SK-N-SH treated with all-trans-retinoic acid at 6 μM for 48 hours (cell line): Measurements from ENCODE around the gene PPFIA3.

Experiments
- ATAC-seq: fragments of 200-7000 bp; cut with Tn5 transposase; 3 replicates; pipeline ENCODE4 v1.9.1; 2020; ENCODE audit warnings: mild to moderate bottlenecking, moderate library complexity
- ARNTL ChIP-seq: fragments of 450-650 bp; formaldehyde crosslinking; IDR thresholded peaks from 2 replicates; pipeline ENCODE4 v1.5.0; 2020; ENCODE audit warnings: low read depth, mild to moderate bottlenecking, moderate library complexity, borderline replicate concordance
- BACH2 ChIP-seq: fragments of 250-450 bp; sonication (Bioruptor Pico); IDR thresholded peaks from 2 replicates; pipeline ENCODE4 v1.9.0; 2021; ENCODE audit warnings: mild to moderate bottlenecking, borderline replicate concordance
- CSDC2 ChIP-seq: fragments of 250-450 bp; sonication (Bioruptor Pico); IDR thresholded peaks from 2 replicates; pipeline ENCODE4 v1.5.0; 2020; ENCODE audit warnings: mild to moderate bottlenecking, moderate library complexity
- GLIS3 ChIP-seq: fragments of 250-450 bp; sonication (Bioruptor Pico); IDR thresholded peaks from 2 replicates; pipeline ENCODE4 v1.5.0; 2020; ENCODE audit warnings: mild to moderate bottlenecking, moderate library complexity
- ISL1 ChIP-seq: fragments of 250-450 bp; sonication (Bioruptor Pico); IDR thresholded peaks from 2 replicates; pipeline ENCODE4 v2.1.2; 2022; ENCODE audit warnings: mild to moderate bottlenecking, moderate library complexity
- OSR1 ChIP-seq: fragments of 250-450 bp; sonication (Bioruptor Pico); IDR thresholded peaks from 2 replicates; pipeline ENCODE4 v1.8.0; 2022; ENCODE audit warnings: moderate library complexity, mild to moderate bottlenecking, inconsistent platforms
- POU6F1 ChIP-seq: fragments of 250-450 bp; sonication (Bioruptor Pico); IDR thresholded peaks from 2 replicates; pipeline ENCODE4 v1.8.0; 2021; ENCODE audit warnings: low read depth, mild to moderate bottlenecking, moderate library complexity, borderline replicate concordance
- PPARA ChIP-seq: fragments of 250-450 bp; sonication (Bioruptor Pico); IDR thresholded peaks from 2 replicates; pipeline ENCODE4 v1.5.0; 2020; ENCODE audit warnings: mild to moderate bottlenecking, borderline replicate concordance
- RARB ChIP-seq: fragments of 250-450 bp; sonication (Bioruptor Pico); IDR thresholded peaks from 2 replicates; pipeline ENCODE4 v1.8.0; 2021; ENCODE audit warnings: mild to moderate bottlenecking, moderate library complexity
- SNAI2 ChIP-seq: fragments of 250-450 bp; sonication (Bioruptor Pico); IDR thresholded peaks from 2 replicates; pipeline ENCODE4 v1.5.0; 2020; ENCODE audit warnings: mild to moderate bottlenecking, moderate library complexity
- TCF4 ChIP-seq: fragments of 250-450 bp; sonication (Bioruptor Pico); IDR thresholded peaks from 2 replicates; pipeline ENCODE4 v1.8.0; 2021; ENCODE audit warnings: mild to moderate bottlenecking, moderate library complexity, borderline replicate concordance
- TOX ChIP-seq: fragments of 250-450 bp; sonication (Bioruptor Pico); IDR thresholded peaks from 2 replicates; pipeline ENCODE4 v1.8.0; 2021; ENCODE audit warnings: mild to moderate bottlenecking, moderate library complexity, borderline replicate concordance
- TSHZ2 ChIP-seq: fragments of 250-450 bp; sonication (Bioruptor Pico); IDR thresholded peaks from 2 replicates; pipeline ENCODE4 v1.5.0; 2020; ENCODE audit warnings: mild to moderate bottlenecking, moderate library complexity
- ZC3H10 ChIP-seq: fragments of 250-450 bp; sonication (Bioruptor Pico); IDR thresholded peaks from 2 replicates; pipeline ENCODE4 v1.5.1; 2021; ENCODE audit warnings: mild to moderate bottlenecking, moderate library complexity
- ZFP3 ChIP-seq: fragments of 250-450 bp; sonication (Bioruptor Pico); IDR thresholded peaks from 2 replicates; pipeline ENCODE4 v1.5.0; 2020; ENCODE audit warnings: mild to moderate bottlenecking, moderate library complexity
- ZFP30 ChIP-seq: fragments of 450-650 bp; formaldehyde crosslinking; IDR thresholded peaks from 2 replicates; pipeline ENCODE4 v1.5.0; 2022; ENCODE audit warnings: mild to moderate bottlenecking, moderate library complexity
- ZNF565 ChIP-seq: fragments of 450-650 bp; formaldehyde crosslinking; conservative IDR thresholded peaks from 2 replicates; pipeline ENCODE4 v1.5.0; 2020; ENCODE audit warnings: low read depth, mild to moderate bottlenecking, moderate library complexity
- ZNF70 ChIP-seq: fragments of 450-650 bp; formaldehyde crosslinking; IDR thresholded peaks from 2 replicates; pipeline ENCODE4 v1.5.0; 2020; ENCODE audit warnings: mild to moderate bottlenecking, moderate library complexity
- ZNF8 ChIP-seq: fragments of 450-650 bp; formaldehyde crosslinking; IDR thresholded peaks from 2 replicates; pipeline ENCODE4 v1.5.0; 2020; ENCODE audit warnings: mild to moderate bottlenecking, moderate library complexity
- TF ChIP-seq, protein P1 (sequence below): fragments of 250-450 bp; sonication (Bioruptor Pico); IDR thresholded peaks from 2 replicates; pipeline ENCODE4 v1.8.0; 2020; ENCODE audit warnings: mild to moderate bottlenecking, moderate library complexity, borderline replicate concordance
- TF ChIP-seq, protein P2 (sequence below): fragments of 250-450 bp; sonication (Bioruptor Pico); IDR thresholded peaks from 2 replicates; pipeline ENCODE4 v1.5.1; 2020; ENCODE audit warnings: low read depth, mild to moderate bottlenecking, moderate library complexity
- TF ChIP-seq, protein P3 (sequence below): fragments of 250-450 bp; sonication (Bioruptor Pico); IDR thresholded peaks from 2 replicates; pipeline ENCODE4 v1.5.1; 2021; ENCODE audit warnings: mild to moderate bottlenecking, moderate library complexity

The PPFIA3 gene

GRCh38 chr19:49153167-49153809 lies 33.9 kb downstream of the PPFIA3 start:
- ATAC-seq, result no peak
- no peak for TF ChIP-seq ZNF8 (CRISPR knock-in tag)
- TF ChIP-seq ZNF70 (CRISPR knock-in tag), result no peak
- no peak for TF ChIP-seq ISL1
- TF ChIP-seq ZFP3 (CRISPR knock-in tag), result no peak
- TF ChIP-seq BACH2 (CRISPR knock-in tag), result no peak
- no peak for TF ChIP-seq POU6F1 (CRISPR knock-in tag)
- TF ChIP-seq GLIS3, result no peak
- TF ChIP-seq SNAI2 (CRISPR knock-in tag), result no peak
- TF ChIP-seq ZFP30 (CRISPR knock-in tag), result no peak
- TF ChIP-seq OSR1 (CRISPR knock-in tag), result no peak
- no peak for TF ChIP-seq ARNTL
- TF ChIP-seq, protein P1, sequence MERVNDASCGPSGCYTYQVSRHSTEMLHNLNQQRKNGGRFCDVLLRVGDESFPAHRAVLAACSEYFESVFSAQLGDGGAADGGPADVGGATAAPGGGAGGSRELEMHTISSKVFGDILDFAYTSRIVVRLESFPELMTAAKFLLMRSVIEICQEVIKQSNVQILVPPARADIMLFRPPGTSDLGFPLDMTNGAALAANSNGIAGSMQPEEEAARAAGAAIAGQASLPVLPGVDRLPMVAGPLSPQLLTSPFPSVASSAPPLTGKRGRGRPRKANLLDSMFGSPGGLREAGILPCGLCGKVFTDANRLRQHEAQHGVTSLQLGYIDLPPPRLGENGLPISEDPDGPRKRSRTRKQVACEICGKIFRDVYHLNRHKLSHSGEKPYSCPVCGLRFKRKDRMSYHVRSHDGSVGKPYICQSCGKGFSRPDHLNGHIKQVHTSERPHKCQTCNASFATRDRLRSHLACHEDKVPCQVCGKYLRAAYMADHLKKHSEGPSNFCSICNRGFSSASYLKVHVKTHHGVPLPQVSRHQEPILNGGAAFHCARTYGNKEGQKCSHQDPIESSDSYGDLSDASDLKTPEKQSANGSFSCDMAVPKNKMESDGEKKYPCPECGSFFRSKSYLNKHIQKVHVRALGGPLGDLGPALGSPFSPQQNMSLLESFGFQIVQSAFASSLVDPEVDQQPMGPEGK, result no peak
- TF ChIP-seq, protein P2, sequence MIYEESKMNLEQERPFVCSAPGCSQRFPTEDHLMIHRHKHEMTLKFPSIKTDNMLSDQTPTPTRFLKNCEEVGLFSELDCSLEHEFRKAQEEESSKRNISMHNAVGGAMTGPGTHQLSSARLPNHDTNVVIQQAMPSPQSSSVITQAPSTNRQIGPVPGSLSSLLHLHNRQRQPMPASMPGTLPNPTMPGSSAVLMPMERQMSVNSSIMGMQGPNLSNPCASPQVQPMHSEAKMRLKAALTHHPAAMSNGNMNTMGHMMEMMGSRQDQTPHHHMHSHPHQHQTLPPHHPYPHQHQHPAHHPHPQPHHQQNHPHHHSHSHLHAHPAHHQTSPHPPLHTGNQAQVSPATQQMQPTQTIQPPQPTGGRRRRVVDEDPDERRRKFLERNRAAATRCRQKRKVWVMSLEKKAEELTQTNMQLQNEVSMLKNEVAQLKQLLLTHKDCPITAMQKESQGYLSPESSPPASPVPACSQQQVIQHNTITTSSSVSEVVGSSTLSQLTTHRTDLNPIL, result no peak
- TF ChIP-seq TCF4 (CRISPR knock-in tag), result no peak
- TF ChIP-seq PPARA (CRISPR knock-in tag), result no peak
- TF ChIP-seq TSHZ2 (CRISPR knock-in tag), result no peak
- TF ChIP-seq ZC3H10 (CRISPR knock-in tag), result no peak
- no peak for TF ChIP-seq RARB (CRISPR knock-in tag)
- no peak for TF ChIP-seq CSDC2 (CRISPR knock-in tag)
- TF ChIP-seq ZNF565 (CRISPR knock-in tag), result no peak
- TF ChIP-seq, all 23 proteins: peak for 0

GRCh38 chr19:49154279-49154678 lies 34.9 kb downstream of the PPFIA3 start:
- TF ChIP-seq GLIS3 (no peak), ZNF8 (CRISPR knock-in tag) (no peak), CSDC2 (CRISPR knock-in tag) (no peak), TOX (no peak)
- TF ChIP-seq, all 23 proteins: peak for 0
- no peak for ATAC-seq

DNA sequence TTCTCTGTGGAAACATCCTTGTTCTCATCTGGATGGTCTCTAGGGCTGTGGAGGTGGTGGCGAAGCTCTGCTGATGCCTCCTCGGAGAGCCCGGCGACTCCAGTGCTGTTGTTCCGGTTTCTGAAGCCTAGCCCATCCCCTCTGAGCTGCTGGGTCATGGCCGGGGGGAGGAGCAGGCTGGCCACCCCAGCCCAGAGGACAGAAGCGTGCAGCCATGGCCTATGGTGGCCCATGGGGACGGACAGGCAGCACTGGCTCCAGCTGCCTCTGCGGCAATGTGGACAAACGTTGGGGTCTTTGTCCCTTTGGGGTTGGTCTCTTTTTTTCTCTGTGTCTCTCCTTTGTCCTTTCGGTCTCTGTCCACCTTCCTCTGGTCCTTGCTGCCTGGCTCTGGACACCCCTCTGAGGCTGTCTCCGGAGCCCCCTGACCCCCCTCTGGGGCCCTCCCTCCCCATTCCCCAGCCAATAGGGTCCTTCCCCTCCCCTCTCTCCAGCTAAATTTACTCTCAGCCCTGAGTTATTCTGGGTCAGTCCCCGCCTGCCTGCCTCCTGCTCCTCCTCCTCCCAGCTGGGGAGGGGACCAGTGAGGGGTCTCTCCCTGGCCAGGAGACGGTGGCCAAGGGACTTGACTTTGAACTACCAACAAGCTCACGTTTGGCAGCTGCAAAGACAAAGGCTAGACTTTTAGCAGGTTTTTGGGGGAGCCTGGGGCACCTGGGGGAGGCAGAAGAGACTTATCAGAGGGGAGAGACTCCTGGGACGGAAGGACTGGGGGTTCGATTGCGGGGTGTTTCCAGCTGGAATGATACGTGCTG lies 35.9 kb downstream of the PPFIA3 start, which contains the start of gene HRC:
Gene HRC (minus strand): TSS at position 392 of the 815 bp plus-strand sequence. CDS start 159 bp downstream, at position 233.
- TF ChIP-seq TOX, result no peak
- TF ChIP-seq ZFP3 (CRISPR knock-in tag), result no peak
- TF ChIP-seq, protein P3, sequence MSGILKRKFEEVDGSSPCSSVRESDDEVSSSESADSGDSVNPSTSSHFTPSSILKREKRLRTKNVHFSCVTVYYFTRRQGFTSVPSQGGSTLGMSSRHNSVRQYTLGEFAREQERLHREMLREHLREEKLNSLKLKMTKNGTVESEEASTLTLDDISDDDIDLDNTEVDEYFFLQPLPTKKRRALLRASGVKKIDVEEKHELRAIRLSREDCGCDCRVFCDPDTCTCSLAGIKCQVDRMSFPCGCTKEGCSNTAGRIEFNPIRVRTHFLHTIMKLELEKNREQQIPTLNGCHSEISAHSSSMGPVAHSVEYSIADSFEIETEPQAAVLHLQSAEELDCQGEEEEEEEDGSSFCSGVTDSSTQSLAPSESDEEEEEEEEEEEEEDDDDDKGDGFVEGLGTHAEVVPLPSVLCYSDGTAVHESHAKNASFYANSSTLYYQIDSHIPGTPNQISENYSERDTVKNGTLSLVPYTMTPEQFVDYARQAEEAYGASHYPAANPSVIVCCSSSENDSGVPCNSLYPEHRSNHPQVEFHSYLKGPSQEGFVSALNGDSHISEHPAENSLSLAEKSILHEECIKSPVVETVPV (CRISPR knock-in tag), result no peak
- TF ChIP-seq CSDC2 (CRISPR knock-in tag), result no peak
- ATAC-seq, result no peak
